Transverse colon (tissue), 4 donors: ENCODE results near the gene SKAP2. TPM values are rescaled to one million over a fixed set of nuclear protein-coding genes. Genes with fewer than 3 reads are reported as not detected.
A peak's percentile ranks its signal among the peaks of the same experiment; 100 is the strongest.

Source experiments
- DNase-seq: peaks from one replicate; pipeline ENCODE4 v3.0.0-alpha.2; 2019
- H3K27ac ChIP-seq, 4 donors: fragments of 200-600 bp; sonication (generic); 2 replicates each; pipeline ENCODE4 v1.5.1; 2016 to 2018; ENCODE audit warnings: inconsistent platforms in 4 of 4
- H3K27me3 ChIP-seq: fragments of 200-600 bp; sonication (generic); 2 replicates; pipeline ENCODE4 v1.5.1; 2017; ENCODE audit warnings: inconsistent platforms
- H3K36me3 ChIP-seq, 4 donors: fragments of 200-600 bp; sonication (generic); 2 replicates each; pipeline ENCODE4 v1.5.1; 2017 to 2019; ENCODE audit warnings: inconsistent platforms in 4 of 4
- H3K4me1 ChIP-seq, 4 donors: fragments of 200-600 bp; sonication (generic); 2 replicates each; pipeline ENCODE4 v1.5.1; 2017 to 2020; ENCODE audit warnings: inconsistent platforms in 4 of 4
- H3K4me3 ChIP-seq, 4 donors: fragments of 200-600 bp; sonication (generic); 1 replicate in 1 of 4; 2 replicates in 3 of 4; pipeline versions ENCODE4 v1.5.1 to v1.6.1; 2017 to 2019; ENCODE audit warnings: inconsistent platforms in 4 of 4
- H3K9me3 ChIP-seq, 2 donors: fragments of 200-600 bp; sonication (generic); 2 replicates each; pipeline ENCODE4 v1.5.1; 2017 to 2019; ENCODE audit warnings: inconsistent platforms in 2 of 2
- EP300 ChIP-seq: sonication (generic); formaldehyde crosslinking; IDR thresholded peaks from one replicate; pipeline ENCODE4 v1.6.1; 2017; ENCODE audit warnings: antibody characterized with exemption, low read depth
- POLR2A ChIP-seq: fragments of 450-650 bp; IDR thresholded peaks from one replicate; pipeline ENCODE4 v1.6.1; 2016; ENCODE audit warnings: antibody characterized with exemption, mild to moderate bottlenecking, moderate library complexity
- POLR2AphosphoS5 ChIP-seq, 3 donors: sonication (generic); formaldehyde crosslinking; IDR thresholded peaks; one replicate each; pipeline ENCODE4 v1.6.1; 2016; ENCODE audit warnings: antibody characterized with exemption in 3 of 3
- WGBS, 2 donors: methylation state at CpG; one replicate each; pipeline ENCODE4 v1.1.5; 2018; ENCODE audit warnings: low coverage in 1 of 2; 5-methylcytosine and 5-hydroxymethylcytosine counted together
- in situ Hi-C, 4 donors: fragments of 200-750 bp; cut with MboI; loops; one replicate each; pipeline versions ENCODE4 v1.15.0 to v1.15.1; 2017; ENCODE audit warnings: low sequenced_read_pairs in 3 of 4, low pct_ligation_motif_present in 1 of 4, low pct_unique_long_range_greater_than_20kb in 1 of 4
- intact Hi-C: fragments of 100-400 bp; cut with DNase I; formaldehyde crosslinking; loops from one replicate; pipeline ENCODE4 v1.15.1; 2023; ENCODE audit warnings: low total_unique reads
- total RNA-seq, 4 donors: library from RNA; depleted of rRNA; stranded (reverse); fragments of >200 nt; gene quantifications; one replicate each; pipeline ENCODE4 v1.1.0, GENCODE V29; 2016
- TF ChIP-seq, protein P1 (sequence below), 5 experiments: fragments of 200-600 bp in 3 of 5; fragments of 450-650 bp in 2 of 5; sonication (generic) in 3 of 5; IDR thresholded peaks; 1 replicate in 2 of 5; 2 replicates in 3 of 5; pipeline ENCODE4 v1.5.1; 2016 to 2017; ENCODE audit warnings: antibody characterized with exemption in 5 of 5, inconsistent platforms in 3 of 5, mild to moderate bottlenecking in 2 of 5, moderate library complexity in 1 of 5

Gene SKAP2
- total RNA-seq, 4 donors from 2014 or later: 2.6 to 35.2 (median 23.8) TPM

DNA sequence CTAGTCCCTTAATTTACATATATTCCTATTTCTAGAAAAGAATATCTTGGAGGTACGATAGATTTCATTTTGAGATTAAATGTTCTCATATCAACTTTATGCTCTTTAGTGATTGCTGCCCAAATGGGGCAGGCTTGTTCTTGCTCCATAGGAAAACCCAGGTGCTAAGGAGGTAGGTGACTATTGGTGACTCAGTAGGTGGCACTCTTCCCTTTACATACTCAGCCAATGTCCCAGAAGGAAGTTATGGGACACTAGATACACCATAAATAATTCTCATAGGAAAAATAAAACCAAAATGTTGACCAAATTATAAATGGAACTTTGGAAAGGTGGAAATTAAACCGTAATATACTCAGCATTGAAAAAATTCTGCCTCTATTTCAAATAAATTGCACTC lies 4.0 kb downstream of the SKAP2 start:
- no peaks in the 10 kb centered on the region for H3K36me3 ChIP-seq
- H3K9me3 ChIP-seq: no peaks in the 10 kb centered on the region
- intact Hi-C loops (no loop called here), in situ Hi-C loops (loop anchor here (25.0 kb wide), 3 partner anchors 498 to 998 kb away; no protein-coding TSS in a partner anchor)
- H3K4me1 ChIP-seq: peaks cover 3 to 77% (median 34%) of the 10 kb centered on the region in 4 donors
- 56 to 63% methylated on average over 2 of the region's 2 CpGs for WGBS, 2 donors
- H3K27ac ChIP-seq: peak overlapping the region in 3 of 4 donors; percentile 75 to 98 (median 82)
- H3K4me3 ChIP-seq: no peak overlapping the region
- TF ChIP-seq POLR2A (no peak), POLR2AphosphoS5 (IDR thresholded peaks at IDR 0.05) (no peak)
- TF ChIP-seq, protein P1, sequence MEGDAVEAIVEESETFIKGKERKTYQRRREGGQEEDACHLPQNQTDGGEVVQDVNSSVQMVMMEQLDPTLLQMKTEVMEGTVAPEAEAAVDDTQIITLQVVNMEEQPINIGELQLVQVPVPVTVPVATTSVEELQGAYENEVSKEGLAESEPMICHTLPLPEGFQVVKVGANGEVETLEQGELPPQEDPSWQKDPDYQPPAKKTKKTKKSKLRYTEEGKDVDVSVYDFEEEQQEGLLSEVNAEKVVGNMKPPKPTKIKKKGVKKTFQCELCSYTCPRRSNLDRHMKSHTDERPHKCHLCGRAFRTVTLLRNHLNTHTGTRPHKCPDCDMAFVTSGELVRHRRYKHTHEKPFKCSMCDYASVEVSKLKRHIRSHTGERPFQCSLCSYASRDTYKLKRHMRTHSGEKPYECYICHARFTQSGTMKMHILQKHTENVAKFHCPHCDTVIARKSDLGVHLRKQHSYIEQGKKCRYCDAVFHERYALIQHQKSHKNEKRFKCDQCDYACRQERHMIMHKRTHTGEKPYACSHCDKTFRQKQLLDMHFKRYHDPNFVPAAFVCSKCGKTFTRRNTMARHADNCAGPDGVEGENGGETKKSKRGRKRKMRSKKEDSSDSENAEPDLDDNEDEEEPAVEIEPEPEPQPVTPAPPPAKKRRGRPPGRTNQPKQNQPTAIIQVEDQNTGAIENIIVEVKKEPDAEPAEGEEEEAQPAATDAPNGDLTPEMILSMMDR (IDR thresholded peaks at IDR 0.05): peak in 2 of 5 experiments; percentile 17 to 20
- peak; percentile 25 for DNase-seq
- no peaks in the 10 kb centered on the region for H3K27me3 ChIP-seq

DNA sequence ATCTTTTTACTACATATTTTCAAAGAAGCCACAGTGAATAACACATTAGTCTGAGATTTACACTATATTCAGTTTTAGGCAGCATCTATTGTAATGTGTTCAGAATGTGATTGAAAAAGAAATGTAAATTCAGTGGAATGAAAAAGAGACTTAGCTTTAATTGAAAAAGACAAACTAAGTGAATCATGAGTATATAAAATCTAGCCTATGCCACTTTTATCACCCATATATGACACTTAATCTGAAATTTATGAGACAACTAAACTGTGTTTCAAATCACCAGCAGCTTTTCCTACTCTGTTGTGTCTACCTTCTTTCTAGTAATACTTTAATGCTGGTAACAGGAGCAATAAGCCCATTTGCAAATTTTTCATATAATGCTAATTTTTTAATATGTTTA lies 4.7 kb downstream of the SKAP2 start:
- no peak for TF ChIP-seq POLR2AphosphoS5 (IDR thresholded peaks at IDR 0.05)
- TF ChIP-seq, protein P1 (IDR thresholded peaks at IDR 0.05): no peak
- TF ChIP-seq POLR2A: no peak
- TF ChIP-seq EP300: no peak
- in situ Hi-C loops (loop anchor here (5.0 to 25.0 kb wide), 6 partner anchors 235 to 997 kb away; partner anchors contain the start of genes HOXA5 (in 4 of the 4), HOXA6 (in 3 of the 4) and HOXA1 (in 1 of the 4)), intact Hi-C loops (loop anchor here (5.0 to 10.0 kb wide), 2 partner anchors 235 to 288 kb away; partner anchors contain the start of genes HOXA1 and HOXA6)
- Histone ChIP-seq H3K27ac (peak overlapping the region in 3 of 4 donors; percentile 75 to 98 (median 82)), H3K27me3 (no peaks in the 10 kb centered on the region), H3K4me3 (no peak overlapping the region), H3K4me1 (peaks cover 3 to 77% (median 34%) of the 10 kb centered on the region in 4 donors), H3K36me3 (no peaks in the 10 kb centered on the region), H3K9me3 (no peaks in the 10 kb centered on the region)
- no peak for DNase-seq

DNA sequence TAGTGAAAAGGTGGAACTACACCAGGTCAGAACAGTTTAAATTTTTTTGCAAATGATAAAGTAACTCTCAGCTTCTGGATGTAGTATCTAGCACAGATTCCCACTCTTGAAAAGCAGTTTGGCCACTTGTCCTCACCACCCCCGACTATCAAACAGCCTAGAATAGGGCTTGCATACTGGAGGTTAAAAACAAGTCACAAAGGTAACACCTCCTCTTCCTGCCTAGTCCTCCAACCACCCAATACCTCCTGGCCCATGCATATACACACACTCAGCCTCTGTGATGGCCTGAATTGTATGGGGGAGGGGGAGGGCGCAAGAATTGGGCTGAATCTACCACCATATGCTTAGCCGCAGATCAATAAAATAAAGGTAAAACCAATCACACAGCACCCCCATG lies 5.7 kb downstream of the SKAP2 start:
- Histone ChIP-seq H3K4me1 (peaks cover 3 to 80% (median 34%) of the 10 kb centered on the region in 4 donors), H3K4me3 (no peak overlapping the region), H3K36me3 (no peaks in the 10 kb centered on the region), H3K9me3 (no peaks in the 10 kb centered on the region), H3K27ac (peak overlapping the region; percentile 71 to 98 (median 78)), H3K27me3 (no peaks in the 10 kb centered on the region)
- TF ChIP-seq, protein P1 (IDR thresholded peaks at IDR 0.05): no peak
- TF ChIP-seq POLR2AphosphoS5 (IDR thresholded peaks at IDR 0.05) (peak in 1 of 3 donors; percentile 15), POLR2A (no peak), EP300 (no peak)
- DNase-seq: no peak
- 60% methylated on average over 3 of the region's 3 CpGs; no CpG with 5 or more reads in 1 of the 2 donors for WGBS, 2 donors
- intact Hi-C loops (loop anchor here (5.0 to 10.0 kb wide), 2 partner anchors 236 to 289 kb away; partner anchors contain the start of genes HOXA1 and HOXA6), in situ Hi-C loops (loop anchor here (5.0 to 25.0 kb wide), 6 partner anchors 236 to 996 kb away; partner anchors contain the start of genes HOXA5 (in 4 of the 4), HOXA6 (in 3 of the 4) and HOXA1 (in 1 of the 4))

DNA sequence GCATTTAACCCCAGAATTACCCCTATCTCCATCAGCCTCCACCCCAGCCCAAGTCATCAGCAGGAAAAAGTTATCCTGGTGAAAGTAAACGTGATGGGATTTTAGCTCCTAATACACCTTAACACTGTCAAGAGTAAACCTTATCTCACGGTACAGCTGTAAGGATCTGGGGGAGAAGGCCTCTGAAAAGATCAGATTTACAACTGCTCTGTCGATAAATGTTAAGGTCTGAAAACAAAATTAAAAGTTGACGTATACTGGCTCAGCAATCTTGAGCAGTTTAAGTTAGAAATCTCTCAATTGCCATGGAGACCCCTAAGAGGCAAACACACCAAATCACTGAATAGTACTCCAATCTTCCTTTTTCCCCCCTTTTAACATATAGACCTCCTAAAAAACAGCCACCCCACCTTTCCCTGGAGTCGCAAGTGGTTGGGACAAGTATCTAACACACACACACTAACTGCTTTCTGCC lies 6.1 kb downstream of the SKAP2 start:
- no peaks in the 10 kb centered on the region for H3K9me3 ChIP-seq
- peak overlapping the region in 3 of 4 donors; percentile 17 to 47 (median 25) for H3K4me3 ChIP-seq
- intact Hi-C loops (loop anchor here (5.0 to 10.0 kb wide), 2 partner anchors 237 to 289 kb away; partner anchors contain the start of genes HOXA1 and HOXA6), in situ Hi-C loops (loop anchor here (5.0 to 25.0 kb wide), 6 partner anchors 237 to 996 kb away; partner anchors contain the start of genes HOXA5 (in 4 of the 4), HOXA6 (in 3 of the 4) and HOXA1 (in 1 of the 4))
- H3K27me3 ChIP-seq: no peaks in the 10 kb centered on the region
- WGBS, 2 donors: 25 to 48% methylated on average over 3 to 5 of the region's 5 CpGs
- H3K4me1 ChIP-seq: peaks cover 3 to 81% (median 33%) of the 10 kb centered on the region in 4 donors
- peak overlapping the region; percentile 71 to 98 (median 78) for H3K27ac ChIP-seq
- TF ChIP-seq POLR2AphosphoS5 (IDR thresholded peaks at IDR 0.05) (no peak), POLR2A (no peak), EP300 (no peak)
- TF ChIP-seq, protein P1 (IDR thresholded peaks at IDR 0.05): no peak
- H3K36me3 ChIP-seq: no peaks in the 10 kb centered on the region
- no peak for DNase-seq
